HG03558 (cell line): Measurements from ENCODE around the gene PCBP3.

ENCODE experiments used
- ATAC-seq: cut with Tn5 transposase; IDR thresholded peaks from one replicate; pipeline ENCODE4 v1.9.1; 2021; ENCODE audit warnings: moderate number of reproducible peaks; ENCODE audit not compliant: unreplicated experiment; ENCODE audit errors: extremely low read depth

The PCBP3 gene

DNA sequence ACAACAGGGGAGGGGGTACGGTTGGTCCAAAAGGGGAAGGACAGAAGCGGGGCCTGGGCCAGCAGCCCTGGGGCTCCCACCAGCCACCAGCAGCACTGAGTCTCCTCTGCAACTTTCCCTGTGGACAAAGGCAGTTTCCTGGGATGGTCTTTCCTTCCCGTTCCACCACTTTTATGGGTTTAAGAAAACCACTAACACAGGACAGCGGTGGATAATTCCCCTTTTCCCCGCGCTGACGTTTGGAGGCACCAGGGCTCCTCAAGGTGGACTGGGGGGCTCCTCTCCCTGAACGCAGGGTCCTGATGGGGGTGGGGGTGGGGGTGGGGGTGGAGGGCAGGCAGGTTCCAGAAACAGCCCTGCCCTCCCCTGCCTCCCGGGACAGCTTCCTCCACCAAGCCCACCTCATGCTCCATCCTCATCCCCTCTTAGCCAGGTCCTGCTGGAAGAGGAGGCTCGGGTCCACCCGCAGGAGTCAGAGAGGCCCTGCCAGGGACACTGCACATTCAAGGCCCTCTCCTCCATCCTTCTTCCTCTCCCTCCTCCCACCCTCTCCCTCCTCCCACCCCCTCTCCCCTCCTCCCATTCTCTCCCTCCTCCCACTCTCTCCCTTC is 333.3 kb downstream of the PCBP3 start:
- ATAC-seq = no peak

DNA sequence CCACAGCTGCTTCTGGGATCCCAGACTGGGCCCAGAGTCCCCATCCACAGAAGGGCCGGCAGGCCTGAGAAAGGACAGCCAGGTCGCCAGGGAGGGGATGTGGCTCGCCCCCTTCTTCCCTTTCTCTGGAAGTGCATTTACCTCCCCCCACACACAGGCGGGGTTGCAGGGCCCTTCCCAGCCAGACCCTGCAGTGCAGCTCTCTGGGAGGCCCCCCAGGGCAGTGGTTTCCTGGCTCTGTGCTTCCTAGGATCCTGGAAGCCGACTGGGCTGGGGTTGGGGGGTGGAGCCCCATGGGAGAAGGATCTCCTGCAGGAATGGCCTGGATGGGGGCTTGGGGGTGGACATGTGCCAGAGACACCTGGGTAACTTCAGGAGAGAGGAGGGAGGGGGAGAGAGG is 333.9 kb downstream of the PCBP3 start:
- ATAC-seq = no peak

DNA sequence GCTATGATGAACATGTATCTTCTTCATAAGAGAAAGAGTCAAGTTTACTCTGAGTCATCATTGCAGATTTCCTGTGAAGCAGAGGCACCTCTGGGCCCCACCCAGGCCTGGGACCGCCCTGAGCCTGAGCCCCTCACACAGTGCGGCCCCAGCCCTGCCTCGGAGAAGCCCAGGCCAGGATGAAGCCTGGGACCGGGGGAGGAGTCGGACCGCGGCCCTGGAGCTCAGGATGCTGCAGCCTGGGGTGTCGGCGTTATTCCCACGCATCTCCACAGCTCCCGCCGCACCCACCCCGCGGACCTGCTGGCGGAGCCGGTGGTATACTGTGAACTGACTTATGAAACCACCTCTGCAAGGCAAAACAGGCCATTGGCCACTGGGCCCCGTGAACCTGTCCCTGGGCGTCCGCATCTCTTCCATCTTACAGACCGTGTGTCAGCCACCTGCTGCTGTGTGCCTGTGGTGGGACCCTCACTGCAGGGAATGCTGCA is 335.7 kb downstream of the PCBP3 start:
- ATAC-seq = no peak

DNA sequence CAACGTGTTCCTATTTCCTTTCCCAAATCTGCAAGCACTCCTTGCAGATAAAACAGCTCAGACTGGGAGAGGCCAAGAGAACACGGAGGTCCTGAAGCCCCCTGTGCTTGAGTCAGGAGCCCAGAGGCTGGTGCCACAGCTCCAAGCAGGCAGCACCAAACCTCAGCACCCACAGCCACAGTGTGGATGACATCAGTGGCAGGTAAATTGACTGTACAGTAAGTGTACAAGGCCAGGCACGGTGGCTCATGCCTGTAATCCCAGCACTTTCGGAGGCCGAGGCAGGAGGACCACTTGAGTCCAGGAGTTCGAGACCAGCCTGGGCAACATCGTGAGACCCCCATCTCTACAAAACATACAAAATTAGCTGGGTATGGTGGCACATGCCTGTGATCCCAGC is 336.1 kb downstream of the PCBP3 start:
- ATAC-seq = no peak

DNA sequence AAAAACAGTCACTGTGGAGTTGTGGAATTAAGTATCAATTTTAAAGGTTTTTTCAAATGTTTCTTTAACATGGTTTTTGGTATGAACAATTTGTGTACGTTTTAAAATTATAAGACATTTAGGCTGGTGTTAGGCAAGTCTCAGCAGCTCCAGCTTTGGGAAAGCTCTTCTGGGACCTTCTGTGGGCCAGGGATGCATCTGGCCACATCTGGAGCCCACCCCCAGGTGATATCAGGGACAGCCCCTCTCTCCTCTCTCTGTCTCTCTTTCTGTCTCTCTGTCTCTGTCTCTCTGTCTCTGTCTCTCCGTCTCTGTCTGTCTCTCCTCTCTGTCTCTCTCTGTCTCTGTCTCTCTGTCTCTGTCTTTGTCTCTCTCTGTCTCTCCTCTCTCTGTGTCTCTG is 336.7 kb downstream of the PCBP3 start:
- ATAC-seq = no peak

DNA sequence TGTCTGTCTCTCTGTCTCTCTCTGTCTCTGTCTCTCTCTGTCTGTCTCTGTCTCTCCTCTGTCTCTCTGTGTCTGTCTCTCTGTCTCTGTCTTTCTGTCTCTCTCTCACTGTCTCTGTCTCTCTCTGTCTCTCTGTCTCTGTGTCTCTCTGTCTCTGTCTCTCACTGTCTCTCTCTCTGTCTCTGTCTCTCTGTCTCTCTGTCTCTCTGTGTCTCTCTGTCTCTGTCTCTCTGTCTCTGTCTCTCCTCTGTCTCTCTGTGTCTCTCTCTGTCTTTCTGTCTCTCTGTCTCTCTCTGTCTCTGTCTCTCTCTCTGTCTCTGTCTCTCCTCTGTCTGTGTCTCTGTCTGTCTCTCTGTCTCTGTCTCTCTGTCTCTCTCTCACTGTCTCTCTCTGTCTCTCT is 337.2 kb downstream of the PCBP3 start:
- ATAC-seq = no peak

DNA sequence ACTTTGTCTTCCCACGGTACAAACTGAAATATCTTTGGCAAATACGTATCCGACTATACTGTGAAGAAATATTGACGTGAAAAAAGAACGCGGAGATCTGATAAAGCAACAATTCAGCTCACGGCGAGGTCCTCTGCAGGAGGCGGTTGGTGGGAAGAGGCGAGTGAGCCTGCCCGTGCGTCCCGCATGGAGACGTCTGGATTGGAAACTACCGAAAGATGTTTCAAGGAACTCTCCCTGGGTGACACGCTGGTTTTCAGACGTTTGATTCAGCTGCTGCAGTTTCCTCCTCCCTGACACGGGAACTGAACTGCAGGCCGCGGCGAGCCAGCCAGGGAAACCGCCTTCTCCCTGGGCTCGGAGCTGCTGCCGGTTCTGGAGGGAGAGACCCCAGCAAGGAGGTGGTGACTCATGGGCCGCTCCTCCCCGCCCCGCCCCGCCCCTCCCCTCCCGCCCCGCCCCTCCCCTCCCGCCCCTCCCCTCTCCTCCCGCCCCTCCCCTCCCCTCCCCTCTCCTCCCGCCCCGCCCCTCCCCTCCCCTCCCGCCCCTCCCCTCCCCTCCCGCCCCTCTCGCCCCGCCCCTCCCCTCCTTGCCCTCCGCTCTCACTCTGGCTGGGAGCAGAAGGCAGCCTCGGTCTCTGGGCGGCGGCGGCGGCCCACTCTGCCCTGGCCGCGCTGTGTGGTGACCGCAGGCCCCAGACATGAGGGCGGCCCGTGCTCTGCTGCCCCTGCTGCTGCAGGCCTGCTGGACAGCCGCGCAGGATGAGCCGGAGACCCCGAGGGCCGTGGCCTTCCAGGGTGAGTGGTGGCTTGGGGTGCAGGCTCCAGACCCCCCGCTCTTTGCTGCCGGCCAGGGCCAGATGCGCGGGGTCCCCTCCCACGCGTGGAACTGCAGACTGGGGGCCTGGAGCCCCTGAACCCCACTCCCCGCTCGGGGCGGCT is 337.9 kb downstream of the PCBP3 start, which contains the start of gene COL6A1:
Gene COL6A1, plus strand, starts transcription at position 620 of the 941 bp plus-strand sequence. Its CDS starts 81 bp downstream, at position 701.
- no peak for ATAC-seq

DNA sequence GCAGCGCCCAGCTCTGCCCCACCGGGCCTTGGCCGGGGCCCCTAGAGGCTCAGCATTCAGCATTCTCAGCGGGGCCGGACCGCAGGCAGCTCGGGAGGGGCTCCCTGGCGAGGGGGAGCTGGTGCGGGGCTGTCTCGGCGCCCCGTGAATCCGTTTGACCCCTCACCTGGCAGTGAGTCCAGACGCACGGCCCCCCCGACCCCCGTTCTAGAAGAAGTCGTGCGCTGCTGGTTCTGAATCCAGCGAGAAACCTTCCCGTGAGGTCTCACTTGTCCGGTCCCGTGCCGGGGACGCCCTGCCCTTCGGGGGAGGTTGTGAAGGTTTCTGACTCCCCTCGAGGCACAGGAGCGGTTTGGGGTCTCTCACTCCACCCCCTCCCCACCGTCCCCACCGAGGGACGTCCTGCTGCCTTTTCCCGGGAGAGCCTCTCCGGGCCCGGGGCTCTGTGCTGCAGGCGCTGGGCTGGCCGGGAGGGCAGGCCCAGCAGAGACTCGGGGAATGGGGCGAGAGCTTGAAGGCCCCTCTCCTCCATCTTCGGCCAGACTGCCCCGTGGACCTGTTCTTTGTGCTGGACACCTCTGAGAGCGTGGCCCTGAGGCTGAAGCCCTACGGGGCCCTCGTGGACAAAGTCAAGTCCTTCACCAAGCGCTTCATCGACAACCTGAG is 338.7 kb downstream of the PCBP3 start:
- no peak for ATAC-seq

DNA sequence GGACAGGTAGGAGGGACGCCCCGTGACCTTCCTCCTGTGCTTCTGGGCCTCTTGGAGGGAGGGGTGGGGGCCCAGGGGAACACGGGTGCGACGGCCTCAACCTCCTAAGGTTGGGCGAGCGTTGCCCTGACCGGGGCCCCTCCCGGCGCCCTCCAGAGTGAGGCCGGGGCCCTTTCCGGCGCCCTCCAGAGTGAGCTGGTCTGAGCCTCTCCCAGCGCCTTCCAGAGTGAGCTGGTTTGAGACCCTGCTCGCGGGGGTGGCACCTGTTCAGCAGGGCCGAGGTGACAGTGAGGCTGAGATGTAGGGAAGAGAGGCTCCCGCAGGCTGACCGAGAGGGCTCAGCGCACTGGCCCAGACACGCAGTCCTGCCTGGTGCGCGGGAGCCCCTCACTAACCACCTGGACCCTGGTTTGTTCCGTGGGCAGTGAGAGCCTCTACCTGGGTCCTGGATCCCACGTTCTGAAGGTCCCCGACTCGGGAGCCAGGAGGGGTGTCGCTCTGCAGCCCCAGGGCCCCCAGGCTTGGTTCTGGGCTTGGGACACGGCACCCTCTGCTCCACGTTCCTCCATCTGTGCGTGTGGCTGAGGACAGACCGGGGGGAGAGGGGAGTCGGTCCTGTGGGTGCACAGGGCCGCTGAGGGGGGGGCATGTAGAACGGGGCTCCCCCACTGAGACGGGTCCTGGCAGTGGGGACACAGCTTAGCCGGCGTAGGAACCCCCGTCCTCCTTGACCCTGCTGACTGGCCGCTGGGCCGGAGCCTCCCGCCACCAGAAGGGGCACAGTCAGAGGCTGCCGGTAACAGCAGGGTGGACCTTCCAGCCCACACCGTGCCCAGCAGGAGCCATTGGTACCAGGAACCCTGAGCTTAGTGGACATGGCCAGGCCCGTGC is 339.5 kb downstream of the PCBP3 start:
- ATAC-seq = no peak

DNA sequence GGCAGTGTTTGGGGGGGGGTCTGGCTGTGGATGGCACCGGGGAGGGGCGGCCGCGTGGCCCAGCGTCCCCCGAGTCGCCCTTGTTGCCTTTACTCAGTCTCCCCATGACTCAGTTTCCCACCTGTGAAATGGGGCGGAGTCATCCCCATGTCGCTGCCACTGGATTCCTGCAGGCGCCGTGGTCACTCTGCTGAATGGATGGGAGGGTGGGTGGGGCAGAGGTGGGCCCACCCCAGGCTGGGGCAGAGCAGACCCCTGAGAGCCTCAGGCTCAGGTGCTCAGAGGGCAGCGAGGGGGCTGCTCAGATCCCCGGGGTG is 340.1 kb downstream of the PCBP3 start:
- ATAC-seq = no peak

DNA sequence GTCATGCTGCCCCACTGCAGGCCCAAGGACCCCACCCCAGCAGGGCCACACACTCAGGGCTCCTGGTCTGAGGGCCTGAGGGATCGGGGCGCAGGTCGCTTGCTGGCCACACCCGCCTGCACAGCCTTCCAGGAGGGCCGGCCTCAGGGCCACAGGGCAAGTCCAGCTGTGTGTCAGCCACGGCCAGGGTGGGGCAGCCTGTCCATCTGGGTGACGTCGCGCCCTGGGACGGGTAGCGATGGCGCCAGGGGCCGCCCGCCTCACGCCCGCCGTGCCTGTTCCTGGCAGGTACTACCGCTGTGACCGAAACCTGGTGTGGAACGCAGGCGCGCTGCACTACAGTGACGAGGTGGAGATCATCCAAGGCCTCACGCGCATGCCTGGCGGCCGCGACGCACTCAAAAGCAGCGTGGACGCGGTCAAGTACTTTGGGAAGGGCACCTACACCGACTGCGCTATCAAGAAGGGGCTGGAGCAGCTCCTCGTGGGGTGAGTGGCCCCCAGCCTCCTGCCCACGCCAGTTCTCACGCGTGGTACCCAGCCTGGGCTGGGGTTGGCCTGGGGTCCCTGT is 340.5 kb downstream of the PCBP3 start:
- ATAC-seq = no peak

DNA sequence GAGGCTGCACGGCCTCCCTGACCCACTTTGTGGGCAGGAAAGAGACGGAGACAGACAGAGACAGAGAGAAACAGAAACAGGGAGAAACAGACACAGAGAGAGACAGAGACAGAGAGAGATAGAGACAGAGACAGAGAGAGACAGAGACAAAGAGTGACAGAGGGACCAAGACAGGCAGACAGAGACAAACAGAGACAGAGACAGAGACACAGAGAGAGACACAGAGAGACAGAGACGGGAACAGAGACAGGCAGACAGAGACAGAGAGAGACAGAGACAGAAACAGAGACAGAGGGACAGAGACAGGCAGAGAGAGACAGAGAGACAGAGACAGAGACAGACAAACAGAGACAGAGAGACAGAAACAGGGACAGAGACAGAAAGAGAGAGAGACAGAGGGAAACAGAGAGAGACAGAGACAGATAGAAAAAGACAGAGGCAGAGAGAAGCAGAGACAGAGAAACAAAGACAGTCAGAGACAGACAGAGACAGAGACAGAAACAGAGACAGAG is 341.1 kb downstream of the PCBP3 start:
- ATAC-seq = no peak

DNA sequence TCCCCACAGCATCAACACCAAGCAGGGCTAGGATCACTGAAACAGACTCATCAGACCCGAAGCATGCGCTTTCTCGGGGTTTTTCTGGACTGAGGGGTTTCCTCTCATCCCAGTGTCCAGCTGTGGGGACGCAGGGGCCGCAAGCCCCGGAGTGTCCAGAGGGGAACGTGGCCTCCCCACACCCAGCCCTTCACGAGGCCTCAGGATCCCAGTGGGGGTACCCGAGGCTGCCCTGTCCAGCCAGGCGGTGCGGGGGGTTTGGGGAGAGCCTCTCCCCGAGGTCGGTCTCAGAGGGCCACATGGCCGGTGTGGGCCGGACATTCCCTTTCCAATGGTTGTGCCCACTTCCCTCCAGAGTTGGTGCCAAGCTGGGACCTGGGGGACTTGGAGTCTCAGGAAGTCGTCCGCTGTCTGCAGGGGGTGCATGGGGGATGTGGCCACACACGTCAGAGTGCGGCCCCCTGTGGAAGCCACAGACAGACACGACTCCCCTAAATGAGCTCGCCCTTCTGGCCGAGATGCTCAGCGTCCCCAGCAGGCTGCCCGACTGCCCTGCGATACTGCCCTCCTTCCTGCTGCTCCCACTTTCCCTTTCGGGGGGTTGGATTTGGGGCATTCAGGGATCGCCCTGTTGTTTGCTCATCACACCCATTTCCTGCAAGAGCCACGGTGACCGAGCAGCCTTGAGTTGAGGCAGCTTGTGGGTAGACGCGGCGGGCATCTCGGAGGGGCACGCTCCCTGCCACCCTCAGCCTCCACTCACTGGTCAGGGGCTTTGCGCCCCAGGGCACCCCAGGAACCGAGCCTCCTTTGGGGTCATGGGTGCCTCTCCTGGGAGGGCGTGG is 342.2 kb downstream of the PCBP3 start:
- no peak for ATAC-seq

DNA sequence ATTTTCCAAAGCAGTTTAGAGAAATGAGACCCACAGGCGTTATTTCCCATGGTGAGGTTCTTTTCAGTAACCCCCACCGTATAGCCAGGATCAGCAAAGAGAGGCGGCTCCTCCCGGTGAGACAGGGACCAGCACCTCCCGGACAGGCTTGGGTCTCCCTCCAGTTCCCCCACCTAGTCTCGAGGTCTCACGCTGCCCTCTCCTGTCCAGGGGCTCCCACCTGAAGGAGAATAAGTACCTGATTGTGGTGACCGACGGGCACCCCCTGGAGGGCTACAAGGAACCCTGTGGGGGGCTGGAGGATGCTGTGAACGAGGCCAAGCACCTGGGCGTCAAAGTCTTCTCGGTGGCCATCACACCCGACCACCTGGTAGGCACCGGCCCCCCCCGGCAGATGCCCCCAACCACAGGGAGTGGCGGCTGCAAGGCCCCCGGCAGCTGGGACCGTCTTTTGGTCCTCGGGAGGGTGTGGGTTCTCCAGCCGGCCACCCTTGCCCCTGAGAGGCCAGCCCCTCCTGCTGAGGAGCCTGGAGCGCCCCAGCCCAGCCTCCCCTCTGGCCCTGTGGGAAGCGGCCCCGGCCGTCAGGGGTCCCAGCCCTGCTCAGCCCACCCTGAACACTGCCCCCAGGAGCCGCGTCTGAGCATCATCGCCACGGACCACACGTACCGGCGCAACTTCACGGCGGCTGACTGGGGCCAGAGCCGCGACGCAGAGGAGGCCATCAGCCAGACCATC is 343.0 kb downstream of the PCBP3 start:
- no peak for ATAC-seq

DNA sequence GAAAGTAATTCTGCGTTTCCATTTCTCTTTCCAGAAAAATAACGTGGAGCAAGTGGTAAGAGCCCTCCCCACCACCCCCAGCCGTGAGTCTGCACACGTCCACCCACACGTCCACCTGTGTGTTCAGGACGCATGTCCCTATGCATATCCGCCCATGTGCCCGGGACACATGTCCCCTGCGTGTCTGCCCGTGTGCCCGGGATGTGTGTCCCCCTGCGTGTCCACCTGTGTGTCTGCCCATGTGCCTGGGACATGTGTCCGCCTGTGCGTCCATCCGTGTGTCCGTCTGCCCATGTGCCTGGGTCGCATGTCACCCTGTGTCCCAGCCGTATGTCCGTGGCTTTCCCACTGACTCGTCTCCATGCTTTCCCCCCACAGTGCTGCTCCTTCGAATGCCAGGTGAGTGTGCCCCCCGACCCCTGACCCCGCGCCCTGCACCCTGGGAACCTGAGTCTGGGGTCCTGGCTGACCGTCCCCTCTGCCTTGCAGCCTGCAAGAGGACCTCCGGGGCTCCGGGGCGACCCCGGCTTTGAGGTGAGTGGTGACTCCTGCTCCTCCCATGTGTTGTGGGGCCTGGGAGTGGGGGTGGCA is 343.7 kb downstream of the PCBP3 start:
- no peak for ATAC-seq

DNA sequence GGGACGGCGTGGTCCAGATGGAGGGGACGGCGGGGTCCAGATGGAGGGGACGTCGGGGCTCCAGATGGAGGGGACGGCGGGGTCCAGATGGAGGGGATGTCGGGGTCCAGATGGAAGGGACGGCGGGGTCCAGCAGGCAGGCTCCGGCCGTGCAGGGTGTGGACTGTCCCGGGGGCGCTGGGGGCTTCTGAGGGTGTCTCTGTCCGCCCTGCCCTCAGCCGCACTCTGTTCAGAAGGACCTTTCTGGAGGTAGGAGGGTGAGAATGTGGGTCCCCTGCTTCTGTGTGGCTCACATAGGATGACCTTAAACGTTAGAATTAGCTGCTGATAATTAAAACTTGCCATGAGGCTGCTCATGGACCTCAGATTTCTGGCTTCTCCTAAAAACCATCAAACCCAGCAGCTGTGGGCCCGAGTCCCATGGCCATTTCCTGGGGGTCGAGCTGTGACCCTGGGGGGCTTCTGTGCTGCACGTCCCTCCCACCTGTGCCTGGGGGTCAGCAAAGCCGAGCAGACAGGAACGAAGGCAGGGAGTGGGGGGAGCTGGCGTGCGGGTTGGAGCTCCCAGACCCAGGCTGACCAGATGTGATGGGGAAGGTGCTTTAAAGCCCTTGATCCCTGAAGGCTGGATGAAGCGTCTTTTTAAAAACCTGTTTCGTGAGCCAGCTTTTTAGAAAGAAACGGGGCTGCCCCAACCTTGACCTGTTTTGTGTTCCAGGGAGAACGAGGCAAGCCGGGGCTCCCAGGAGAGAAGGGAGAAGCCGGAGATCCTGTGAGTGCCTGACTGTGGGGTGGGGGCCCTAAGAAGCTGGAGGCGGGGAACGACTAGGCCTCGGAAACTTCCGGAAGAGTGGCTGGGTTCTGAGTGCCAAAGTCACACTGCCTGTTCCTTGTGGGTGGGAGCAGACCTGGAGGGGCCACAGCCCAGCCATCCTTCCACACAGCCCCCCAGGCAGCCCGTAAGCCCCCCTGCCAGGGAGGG is 345.1 kb downstream of the PCBP3 start:
- ATAC-seq = no peak
